HL-60 (cell line): ENCODE measurements around the gene GADD45GIP1.

Experiments used
- DNase-seq, 2 experiments: peaks; one replicate each; pipeline ENCODE4 v3.0.0-alpha.2; 2010 to 2020; ENCODE audit warnings: low read depth in 1 of 2, low spot score in 1 of 2
- H3K27ac ChIP-seq: fragments of 250-450 bp; sonication (Bioruptor Pico); replicated peaks from 2 replicates; pipeline ENCODE4 v1.5.1; 2020; ENCODE audit warnings: mild to moderate bottlenecking, moderate library complexity
- H3K27me3 ChIP-seq: fragments of 250-450 bp; sonication (Bioruptor Pico); 2 replicates; pipeline ENCODE4 v1.5.1; 2021; ENCODE audit warnings: mild to moderate bottlenecking, moderate library complexity; ENCODE audit not compliant: insufficient read depth, poor library complexity, severe bottlenecking
- H3K4me3 ChIP-seq: replicated peaks from 2 replicates; pipeline ENCODE4 v1.5.1; 2011; ENCODE audit warnings: mild to moderate bottlenecking, control low read depth, low read length; ENCODE audit not compliant: insufficient read depth
- CTCF ChIP-seq: IDR thresholded peaks from one replicate; pipeline ENCODE4 v1.5.1; 2011; ENCODE audit warnings: low read length, control low read depth, inconsistent platforms; ENCODE audit not compliant: insufficient read depth
- GABPA ChIP-seq: IDR thresholded peaks from 2 replicates; pipeline ENCODE4 v1.6.1; 2012; ENCODE audit warnings: low read depth
- POLR2AphosphoS5 ChIP-seq: IDR thresholded peaks from 2 replicates; pipeline ENCODE4 v1.6.1; 2012; ENCODE audit warnings: low read depth
- REST ChIP-seq: IDR thresholded peaks from 2 replicates; pipeline ENCODE4 v1.6.1; 2012; ENCODE audit warnings: low read depth; ENCODE audit not compliant: insufficient replicate concordance
- SPI1 ChIP-seq: IDR thresholded peaks from 2 replicates; pipeline ENCODE4 v1.6.1; 2012; ENCODE audit warnings: low read depth, mild to moderate bottlenecking, borderline replicate concordance

GADD45GIP1 gene

GRCh38 chr19:12987781-12988180 lies 30.8 kb upstream of the GADD45GIP1 start:
- DNase-seq, result no peak
- Histone ChIP-seq H3K27ac (no peak overlapping the region), H3K4me3 (no peak overlapping the region), H3K27me3 (peaks cover 4% of the 10 kb centered on the region)
- TF ChIP-seq GABPA, result no peak
- no peak for TF ChIP-seq SPI1
- no peak for TF ChIP-seq CTCF
- TF ChIP-seq REST, result no peak
- TF ChIP-seq POLR2AphosphoS5, result no peak

GRCh38 chr19:12987190-12987589 lies 30.2 kb upstream of the GADD45GIP1 start:
- no peak for TF ChIP-seq CTCF
- no peak for TF ChIP-seq SPI1
- no peak for TF ChIP-seq REST
- TF ChIP-seq POLR2AphosphoS5, result no peak
- TF ChIP-seq GABPA, result no peak
- Histone ChIP-seq H3K27ac (no peak overlapping the region), H3K27me3 (peaks cover 10% of the 10 kb centered on the region), H3K4me3 (no peak overlapping the region)
- no peak for DNase-seq

- Histone ChIP-seq H3K27ac (no peak overlapping the region), H3K27me3 (peaks cover 11% of the 10 kb centered on the region), H3K4me3 (no peak overlapping the region)
- no peak for TF ChIP-seq CTCF
- TF ChIP-seq GABPA, result no peak
- DNase-seq, result no peak
Observed at GRCh38 chr19:12986726-12987125, 29.7 kb upstream of the GADD45GIP1 start.

GRCh38 chr19:12985049-12985776 lies 28.2 kb upstream of the GADD45GIP1 start:
- DNase-seq, result no peak
- Histone ChIP-seq H3K27me3 (peaks cover 11% of the 10 kb centered on the region), H3K4me3 (no peak overlapping the region), H3K27ac (no peak overlapping the region)
- no peak for TF ChIP-seq SPI1
- TF ChIP-seq POLR2AphosphoS5, result no peak
- TF ChIP-seq GABPA, result no peak
- TF ChIP-seq CTCF, result no peak
- no peak for TF ChIP-seq REST
